HG03039 (cell line): ENCODE measurements around the gene CNN1.

Experiments used
- ATAC-seq: cut with Tn5 transposase; IDR thresholded peaks from one replicate; pipeline ENCODE4 v1.9.1; 2021; ENCODE audit warnings: mild to moderate bottlenecking, moderate library complexity; ENCODE audit not compliant: unreplicated experiment

CNN1 gene

DNA sequence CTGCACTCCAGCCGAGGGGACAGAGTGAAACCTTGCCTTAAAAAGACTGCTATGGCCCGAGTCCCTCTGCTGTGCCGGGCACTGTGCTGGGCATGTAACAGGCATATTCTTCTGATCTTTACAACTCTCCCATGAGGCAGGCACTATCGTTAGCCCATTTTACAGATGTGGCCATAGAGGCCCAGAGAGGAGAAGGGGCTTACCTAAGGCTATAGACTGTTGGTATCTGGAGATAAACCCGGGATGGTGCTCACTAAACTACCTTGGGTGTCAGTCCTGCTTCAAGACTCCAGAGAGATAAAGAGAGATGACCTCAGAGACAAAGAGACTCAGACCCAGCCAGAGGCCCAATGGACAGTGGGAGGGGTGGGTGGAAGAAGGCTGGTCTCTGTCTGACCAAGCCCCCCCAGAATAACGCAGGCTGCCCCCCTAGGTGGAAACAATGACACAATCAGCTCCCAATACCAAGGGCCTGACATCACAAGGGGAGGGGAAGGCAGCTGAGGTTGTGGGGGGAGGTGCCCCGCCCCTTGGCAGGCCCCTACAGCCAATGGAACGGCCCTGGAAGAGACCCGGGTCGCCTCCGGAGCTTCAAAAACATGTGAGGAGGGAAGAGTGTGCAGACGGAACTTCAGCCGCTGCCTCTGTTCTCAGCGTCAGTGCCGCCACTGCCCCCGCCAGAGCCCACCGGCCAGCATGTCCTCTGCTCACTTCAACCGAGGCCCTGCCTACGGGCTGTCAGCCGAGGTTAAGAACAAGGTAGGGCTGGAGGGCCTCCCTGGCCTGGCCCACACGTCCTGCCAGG, at the start of gene CNN1:
CNN1 (plus strand) TSS at position 620 of the 805 bp plus-strand sequence; CDS start at position 697, 77 bp downstream.
- ATAC-seq: no peak

- no peak for ATAC-seq
Observed at GRCh38 chr19:11489378-11489777, 49.3 kb upstream of the CNN1 start.

GRCh38 chr19:11494634-11495285, 43.9 kb upstream of the CNN1 start:
- ATAC-seq: no peak

DNA sequence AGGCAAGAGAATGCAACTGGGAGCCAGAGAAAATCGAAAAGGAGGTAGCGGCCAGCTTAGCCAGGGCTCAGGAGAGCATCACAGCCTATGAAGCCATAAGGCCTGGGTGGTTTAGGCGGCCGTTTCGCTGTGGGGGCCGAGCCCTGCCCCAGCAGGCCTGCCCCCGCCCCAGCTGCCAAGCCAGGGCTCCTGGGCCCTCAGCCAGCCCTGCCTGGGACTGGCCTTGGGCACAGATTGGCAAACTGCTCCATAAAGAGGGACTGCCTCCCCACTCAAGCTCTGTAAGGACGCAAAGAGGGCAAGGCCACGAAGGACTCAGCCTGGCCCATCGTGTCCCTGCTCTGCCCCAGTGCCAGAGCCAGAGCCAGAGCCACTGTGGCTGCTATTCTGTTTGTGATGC, 43.2 kb upstream of the CNN1 start:
- ATAC-seq: no peak

GRCh38 chr19:11495885-11496284, 42.8 kb upstream of the CNN1 start:
- ATAC-seq: no peak

GRCh38 chr19:11496391-11497163, 42.1 kb upstream of the CNN1 start:
- ATAC-seq: no peak

DNA sequence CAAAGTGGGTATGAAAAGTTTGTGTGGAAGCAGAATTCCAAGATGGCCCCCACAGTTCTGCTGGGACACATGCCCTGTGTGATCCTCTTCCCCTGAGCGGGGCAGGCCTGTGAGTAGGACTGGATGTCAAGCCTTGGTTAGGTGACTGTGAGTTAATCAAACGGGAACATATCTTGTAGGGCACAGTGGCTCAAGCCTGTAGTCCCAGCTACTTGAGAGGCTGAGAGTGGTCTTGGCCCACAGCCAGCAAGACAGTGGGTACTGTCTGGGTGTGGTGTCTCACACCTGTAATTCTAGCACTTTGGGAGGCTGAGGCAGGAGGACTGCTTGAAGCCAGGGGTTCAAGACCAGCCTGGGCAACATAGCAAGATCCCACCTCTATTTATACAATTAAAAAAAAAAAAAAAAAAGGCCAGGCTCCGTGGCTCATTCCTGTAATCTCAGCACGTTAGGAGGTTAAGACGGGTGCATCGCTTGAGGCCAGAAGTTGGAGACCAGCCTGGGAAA, 39.4 kb upstream of the CNN1 start:
- no peak for ATAC-seq

- ATAC-seq: no peak
Observed at GRCh38 chr19:11499890-11500420, 38.7 kb upstream of the CNN1 start.

GRCh38 chr19:11504502-11505031, 34.1 kb upstream of the CNN1 start:
- ATAC-seq: no peak

DNA sequence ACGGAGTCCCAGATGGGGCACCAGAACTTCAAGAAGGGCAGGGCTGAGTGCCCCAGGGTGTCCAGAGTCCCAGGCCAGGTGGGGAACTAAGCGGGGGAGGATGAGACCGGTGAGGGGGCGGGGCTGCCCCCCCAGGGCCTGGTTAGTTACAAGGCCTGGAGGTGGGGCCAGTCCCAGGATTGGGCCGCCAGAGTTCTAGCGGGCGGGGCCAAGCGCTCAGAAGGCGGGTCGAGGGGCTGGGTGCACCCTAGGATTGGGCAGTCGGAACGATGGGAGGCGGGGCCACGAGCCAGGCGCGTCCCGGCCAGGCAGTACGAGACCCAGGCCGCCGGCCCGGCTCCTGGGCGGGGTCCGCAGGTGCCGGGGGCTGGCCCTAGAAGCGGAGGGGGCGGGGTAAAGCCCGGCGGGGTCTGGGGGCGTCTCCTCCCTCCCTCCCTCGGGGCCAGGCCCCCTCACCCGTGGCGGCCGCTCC, 33.6 kb upstream of the CNN1 start:
- peak; percentile 86 for ATAC-seq

DNA sequence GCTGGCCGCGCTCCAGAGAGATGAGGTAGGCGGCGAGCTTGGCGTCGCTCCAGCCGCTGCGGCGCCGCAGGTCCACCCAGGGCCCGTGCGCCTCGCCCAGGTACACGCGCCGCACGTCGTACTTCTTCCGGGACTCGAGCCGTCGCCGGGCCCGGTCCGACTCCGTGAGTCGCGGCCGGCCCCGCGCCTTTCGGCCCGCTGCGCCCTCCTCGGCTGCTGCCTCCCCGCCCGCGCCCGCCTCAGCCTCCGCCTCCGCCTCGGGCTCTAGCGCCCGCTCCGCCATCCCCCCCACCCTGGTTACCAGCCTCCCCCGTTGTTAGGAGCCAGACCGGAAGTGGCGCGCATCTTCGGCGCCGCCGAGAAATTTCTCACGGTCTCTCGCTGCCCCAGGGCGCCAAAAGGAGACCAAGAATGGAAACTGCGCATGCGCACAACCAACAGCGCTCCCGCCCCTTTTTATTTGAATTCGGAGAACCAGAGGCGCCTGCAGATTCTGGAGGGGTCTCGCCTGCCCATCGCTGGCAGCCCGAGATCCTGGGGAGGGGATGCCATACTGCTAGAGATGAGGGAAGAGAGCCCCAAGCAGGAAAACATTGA, 33.0 kb upstream of the CNN1 start, which contains the start of gene ZNF653:
ZNF653 (minus strand) TSS at position 336 of the 597 bp plus-strand sequence; CDS start at position 283, 53 bp downstream.
- peak; percentile 41 for ATAC-seq

DNA sequence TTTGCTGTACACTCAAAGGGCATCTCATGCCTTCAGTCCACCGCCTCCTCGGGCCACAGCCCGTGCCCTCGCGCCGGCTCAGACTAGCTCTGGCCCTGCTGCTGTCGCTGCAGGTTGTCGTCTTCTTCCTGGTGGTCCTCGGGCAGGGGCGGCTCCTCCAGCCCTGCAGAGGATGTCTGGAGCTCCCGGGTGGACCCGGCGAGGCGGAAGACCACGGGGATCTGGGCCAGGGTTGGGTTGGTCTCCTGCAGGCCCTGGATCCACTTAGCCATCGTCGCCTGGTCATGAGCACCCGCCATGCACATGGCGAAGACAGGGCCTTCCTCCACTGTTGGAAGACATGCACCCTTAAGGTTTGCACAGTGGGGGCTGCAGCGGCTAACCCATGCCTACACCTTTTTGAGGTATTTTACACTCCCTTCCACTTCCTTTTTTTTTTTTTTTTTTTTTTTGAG, 32.5 kb upstream of the CNN1 start:
- ATAC-seq: peak; percentile 19

GRCh38 chr19:11506967-11507366, 31.7 kb upstream of the CNN1 start:
- ATAC-seq: no peak

GRCh38 chr19:11507370-11508078, 31.1 kb upstream of the CNN1 start:
- ATAC-seq: no peak

DNA sequence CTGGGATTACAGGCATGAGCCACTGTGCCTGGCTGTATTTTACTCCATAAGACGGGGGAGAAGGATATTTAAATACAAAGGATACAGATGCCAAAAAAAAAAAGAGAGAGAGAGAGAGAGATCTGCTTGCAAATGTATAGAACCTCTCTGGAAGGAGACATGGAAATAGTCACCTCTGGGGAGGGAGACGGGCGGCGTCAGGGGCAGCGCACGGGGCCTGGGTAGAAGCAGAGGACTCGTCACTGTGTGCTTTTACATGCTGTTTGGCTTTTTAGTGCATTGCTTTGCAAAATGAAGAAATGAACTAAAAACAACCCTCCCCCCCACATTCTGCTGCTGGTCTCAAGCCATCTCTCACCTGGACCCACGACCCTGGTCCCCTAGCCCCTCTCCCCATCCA, 28.2 kb upstream of the CNN1 start:
- no peak for ATAC-seq

GRCh38 chr19:11513946-11514345, 24.7 kb upstream of the CNN1 start:
- ATAC-seq: no peak

- no peak for ATAC-seq
Observed at GRCh38 chr19:11519138-11519537, 19.5 kb upstream of the CNN1 start.

DNA sequence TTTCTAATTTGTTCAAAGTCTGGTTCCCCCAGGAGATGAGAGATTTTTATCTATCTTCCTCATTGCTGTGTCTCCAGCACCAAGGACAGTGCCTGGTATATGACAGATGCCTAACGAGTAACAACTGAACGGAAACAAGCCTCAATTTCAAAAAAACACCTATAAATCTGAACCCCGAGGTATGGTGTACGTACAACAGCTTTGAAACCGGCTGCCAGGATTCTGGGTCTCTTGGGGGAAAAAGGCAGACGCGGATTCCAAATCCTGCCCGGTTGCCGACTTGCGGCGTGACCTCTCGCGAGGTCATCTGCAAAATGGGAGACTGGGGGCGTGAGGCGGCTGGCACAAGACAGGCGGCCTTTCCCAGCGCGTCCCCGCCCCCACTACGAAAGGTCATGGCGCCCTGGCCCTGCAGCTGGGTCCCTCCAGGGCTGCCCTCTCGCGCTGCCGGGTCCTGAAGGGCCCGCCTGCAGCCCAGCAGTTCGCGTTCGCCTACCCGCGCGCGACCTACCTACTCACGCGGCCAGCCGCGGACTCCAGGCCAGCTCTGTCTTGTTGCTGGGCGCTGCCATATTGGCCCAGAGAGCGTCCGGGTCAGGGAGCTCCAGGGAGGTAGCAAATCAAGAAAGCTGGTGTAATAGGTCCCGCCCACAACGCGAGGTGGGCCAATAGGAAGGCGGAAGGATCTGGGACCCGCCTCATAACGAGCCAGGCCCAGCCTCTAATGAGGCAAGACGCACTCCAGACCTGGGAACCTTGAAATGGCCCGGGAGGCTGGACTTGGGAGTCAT, 9.9 kb upstream of the CNN1 start, which contains the start of gene ECSIT:
ECSIT (minus strand) TSS at position 584 of the 791 bp plus-strand sequence. CDS start 9,964 bp downstream, outside the sequence.
- peak; percentile 92 for ATAC-seq

- ATAC-seq: no peak
Observed at GRCh38 chr19:11530432-11530831, 8.2 kb upstream of the CNN1 start.
